HG02623 (cell line): Measurements from ENCODE around the gene CYFIP2.

Experiments
- ATAC-seq: cut with Tn5 transposase; IDR thresholded peaks from one replicate; pipeline ENCODE4 v1.9.1; 2021; ENCODE audit warnings: moderate library complexity; ENCODE audit not compliant: unreplicated experiment

Gene CYFIP2

DNA sequence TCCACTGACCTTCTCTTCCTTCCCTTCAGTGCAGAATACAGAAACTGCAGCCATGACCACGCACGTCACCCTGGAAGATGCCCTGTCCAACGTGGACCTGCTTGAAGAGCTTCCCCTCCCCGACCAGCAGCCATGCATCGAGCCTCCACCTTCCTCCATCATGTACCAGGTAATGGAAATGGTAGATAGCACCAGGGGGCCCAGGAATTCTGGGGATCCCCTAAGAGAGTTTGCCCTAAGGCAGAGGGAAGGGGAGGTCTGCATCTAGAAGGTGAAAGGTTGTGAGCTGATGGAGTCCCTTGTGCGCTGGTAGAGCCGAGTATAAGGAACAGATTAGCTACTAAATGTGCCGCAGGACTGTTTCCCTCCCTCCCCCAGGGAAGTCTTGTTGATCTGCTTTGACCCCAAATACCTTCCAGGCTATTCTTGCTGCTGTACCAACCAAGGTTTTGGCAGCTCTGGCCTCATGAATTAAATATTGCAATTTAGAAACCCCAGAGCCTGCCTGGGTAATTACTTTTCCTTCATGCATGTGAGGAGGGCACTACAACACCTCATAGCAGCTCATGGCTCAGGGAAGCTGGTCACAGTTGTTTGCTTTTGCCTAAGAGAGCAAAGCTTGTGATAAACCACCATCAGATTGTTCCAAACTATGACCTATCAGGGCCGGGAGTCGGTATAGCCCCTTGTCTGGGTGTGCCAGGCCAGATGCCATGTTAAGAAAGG, 19.6 kb downstream of the CYFIP2 start:
- ATAC-seq: no peak

- ATAC-seq: no peak
Measured at GRCh38 chr5:157286761-157287211, 20.9 kb downstream of the CYFIP2 start.

DNA sequence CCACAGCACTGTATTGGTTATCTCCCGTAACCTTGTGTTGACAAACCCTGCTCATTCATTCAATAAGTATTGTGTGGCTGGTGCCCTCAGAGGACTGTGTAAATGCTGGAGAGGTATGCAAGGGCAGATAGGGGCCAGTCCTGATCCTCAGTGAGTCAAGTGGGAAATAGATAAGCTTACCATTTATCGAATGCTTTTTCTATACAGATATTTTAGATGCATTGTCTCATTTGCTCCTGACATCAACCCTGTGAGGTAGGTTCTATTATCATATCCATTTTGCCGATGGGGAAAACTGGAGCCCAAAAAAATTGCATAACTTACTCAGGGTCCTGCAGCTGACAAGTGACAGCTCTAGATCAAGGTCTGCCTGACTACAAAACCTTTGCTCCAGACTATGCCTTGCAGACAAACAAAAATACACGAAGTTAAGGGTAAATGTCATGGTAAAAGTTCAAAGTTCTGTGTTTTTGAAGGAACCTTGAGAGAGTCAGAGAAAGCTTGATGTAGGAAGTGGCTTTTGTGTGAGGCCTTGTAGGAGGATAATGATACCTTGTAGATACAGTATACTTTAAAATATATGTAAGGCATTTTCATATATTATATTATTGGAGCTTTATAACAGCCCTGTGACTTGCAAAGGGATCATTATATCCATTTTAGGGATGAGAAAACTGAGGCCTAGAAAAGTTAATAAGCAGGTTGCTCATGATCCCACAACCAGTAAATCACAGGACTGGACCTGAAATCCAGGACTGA, 22.7 kb downstream of the CYFIP2 start:
- no peak for ATAC-seq

DNA sequence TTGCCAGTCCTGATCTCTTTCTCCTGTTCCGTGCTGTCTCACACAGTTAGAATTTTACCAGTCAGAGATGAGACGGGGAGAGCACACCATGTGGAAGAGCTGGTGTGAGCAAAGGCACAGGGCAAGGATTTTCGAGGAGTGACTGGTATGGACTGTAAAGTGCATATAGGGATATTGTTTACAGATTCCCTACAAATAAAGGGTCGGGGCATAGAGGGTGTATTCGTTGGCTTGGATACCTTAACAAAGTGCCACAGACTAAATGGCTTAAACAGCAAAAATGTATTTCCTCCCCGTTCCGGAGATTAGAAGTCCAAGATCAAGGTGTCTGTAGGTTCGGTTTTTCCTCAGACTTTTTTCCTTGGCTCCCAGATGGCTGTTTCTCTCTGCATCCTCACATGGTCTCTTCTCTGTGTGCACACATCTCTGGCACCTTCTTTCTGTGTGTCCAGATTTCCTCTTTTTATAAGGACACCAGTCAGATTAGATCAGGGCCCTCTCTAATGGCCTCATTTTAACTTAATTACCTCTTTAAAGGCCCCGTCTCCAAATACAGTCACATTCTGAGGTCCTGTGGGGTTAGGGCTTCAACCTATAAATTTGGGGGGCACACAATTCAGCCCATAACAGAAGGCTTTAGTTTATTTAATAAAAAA, 23.4 kb downstream of the CYFIP2 start:
- no peak for ATAC-seq

DNA sequence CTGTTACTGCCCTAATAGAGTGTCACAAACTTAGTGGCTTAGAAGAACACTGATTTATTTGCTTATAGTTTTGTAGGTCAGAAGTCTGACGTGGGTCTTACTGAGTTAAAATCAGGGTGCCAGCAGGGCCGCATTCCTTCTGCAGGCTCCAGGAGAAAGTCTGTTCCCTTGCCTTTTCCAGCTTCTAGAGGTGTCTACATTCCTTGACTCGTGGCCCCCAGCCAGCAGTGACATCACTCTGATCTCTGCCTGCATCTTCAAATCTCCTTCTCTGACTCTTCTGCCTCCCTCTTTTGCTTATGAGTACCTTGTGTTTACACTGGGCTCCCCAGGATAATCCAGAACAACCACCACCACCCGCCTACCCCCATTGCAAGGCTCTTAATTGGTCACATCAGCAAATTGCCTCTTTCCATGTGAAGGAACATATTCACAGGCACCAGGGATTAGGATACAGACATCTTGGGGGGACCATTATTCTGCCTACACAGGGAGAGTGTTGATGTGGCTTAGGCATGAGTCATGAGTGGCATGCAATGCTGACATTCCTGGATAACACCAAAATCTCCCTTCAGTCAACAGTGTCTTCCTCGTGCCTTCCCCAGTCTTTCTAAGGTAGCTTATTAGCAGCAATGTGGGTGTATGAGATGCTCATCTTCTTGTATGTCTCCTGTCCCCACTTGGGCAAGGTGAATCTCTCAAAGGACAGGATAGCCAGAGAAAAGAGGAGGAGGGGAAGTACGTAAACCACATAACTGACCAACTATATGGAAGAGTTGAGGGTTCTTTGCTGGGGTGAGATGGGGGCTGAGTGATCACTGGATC, 24.4 kb downstream of the CYFIP2 start:
- ATAC-seq: no peak

DNA sequence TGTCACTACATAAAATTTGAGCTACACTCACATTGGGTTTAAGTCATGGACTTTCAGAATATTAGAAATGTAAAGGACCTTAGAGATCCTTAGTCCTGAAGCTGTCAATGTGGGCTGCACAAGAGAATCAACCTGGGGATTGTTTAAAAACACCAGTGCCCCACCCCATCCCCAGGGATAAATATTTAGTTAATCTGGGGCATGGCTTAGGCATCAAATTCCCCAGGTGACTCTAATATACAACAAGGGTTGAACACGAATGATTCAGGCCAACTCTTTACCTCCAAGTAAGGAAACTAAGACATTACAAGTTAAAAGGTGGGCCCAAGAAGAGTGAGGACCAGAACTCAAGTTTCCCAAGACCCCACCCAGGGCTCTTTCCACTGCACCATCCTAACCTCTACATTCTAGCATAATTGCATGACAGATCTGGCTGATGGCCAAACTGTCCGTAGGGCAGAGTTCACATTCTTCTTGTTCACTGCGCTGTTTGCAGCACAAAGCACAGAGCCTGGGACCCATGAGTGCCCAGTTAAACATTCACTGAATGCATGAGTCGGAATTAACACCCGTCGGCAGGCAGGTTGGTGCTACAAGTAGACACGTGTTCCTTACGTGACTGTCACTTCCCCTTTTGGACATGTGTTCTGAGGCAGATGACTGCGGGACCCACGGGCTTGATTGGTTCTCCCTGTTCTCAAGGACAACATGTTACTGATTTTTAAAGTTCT, 25.2 kb downstream of the CYFIP2 start:
- peak; percentile 84 for ATAC-seq

DNA sequence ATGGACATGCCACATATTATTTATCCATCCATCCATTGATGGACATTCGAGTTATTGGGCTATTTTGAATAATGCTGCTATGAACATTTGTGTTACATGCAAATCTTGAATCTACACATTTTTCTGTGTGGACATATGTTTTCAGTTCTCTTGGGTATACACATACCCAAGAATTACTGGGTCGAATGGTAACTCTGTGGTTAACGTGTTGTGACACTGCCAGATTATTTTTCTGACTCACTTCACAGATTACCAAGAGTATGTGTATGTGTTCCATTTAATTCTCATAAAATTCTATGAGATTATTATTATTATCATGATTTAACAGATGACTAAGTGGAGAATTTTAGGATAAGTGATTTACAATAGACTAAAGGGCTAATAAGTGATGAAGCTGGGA, 26.7 kb downstream of the CYFIP2 start:
- no peak for ATAC-seq

- ATAC-seq: no peak
Measured at GRCh38 chr5:157294407-157295091, 28.6 kb downstream of the CYFIP2 start.

DNA sequence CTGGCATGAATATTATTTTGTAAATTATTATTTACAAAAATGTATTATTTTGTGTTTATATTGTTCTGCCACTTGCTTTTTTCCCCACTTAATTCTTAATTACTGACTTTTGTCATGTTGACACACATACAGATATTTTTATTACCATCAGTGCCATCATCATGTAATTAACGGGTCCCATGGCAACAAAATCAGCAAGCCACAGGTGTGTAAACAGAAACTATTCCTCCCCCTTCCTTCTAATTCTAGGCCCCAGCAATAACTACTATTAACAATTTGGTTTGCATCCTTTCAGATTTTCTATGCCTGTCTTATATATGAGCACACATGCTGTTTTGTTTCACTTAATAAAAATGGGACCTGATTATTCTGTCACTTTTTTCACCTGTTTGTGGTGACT, 29.3 kb downstream of the CYFIP2 start:
- no peak for ATAC-seq

GRCh38 chr5:157300564-157300963, 34.6 kb downstream of the CYFIP2 start:
- no peak for ATAC-seq

DNA sequence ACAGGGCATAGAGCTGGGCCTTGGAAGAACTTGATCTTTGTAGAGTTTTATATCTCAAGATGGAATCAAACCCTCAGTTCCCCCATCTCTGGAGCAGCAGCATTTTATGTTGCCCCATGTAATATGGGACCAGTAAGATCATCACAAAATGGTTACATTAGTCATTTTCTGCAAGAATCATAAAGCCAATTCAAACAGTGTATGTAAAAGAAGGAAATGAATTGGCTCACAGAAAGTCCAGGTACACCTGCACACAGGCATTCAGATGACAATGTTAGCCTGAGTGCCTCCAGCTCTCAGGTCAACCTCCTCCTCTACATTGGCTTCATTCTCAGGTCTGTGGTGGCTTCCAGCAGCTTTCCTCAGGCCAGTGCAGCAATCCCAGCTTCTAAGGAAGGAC, 35.1 kb downstream of the CYFIP2 start:
- no peak for ATAC-seq

DNA sequence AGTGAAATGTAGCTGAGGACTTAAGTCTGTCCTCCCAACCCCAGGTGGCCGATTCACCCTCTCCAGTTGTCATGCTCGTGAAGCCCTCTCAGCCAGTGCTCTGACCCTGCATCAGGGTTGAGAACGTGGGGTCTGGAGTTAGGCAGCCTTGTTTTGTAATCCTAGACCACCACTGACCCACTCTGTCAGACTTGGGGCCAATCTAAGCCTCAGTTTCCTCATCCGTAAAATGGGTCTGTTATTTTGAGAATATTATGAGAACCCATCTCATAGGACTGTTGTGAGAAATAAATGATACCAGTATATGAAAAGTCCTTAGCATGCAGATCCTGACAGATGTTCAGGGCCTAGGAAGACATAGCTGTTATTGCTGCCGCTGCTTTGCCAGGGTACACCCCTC, 37.1 kb downstream of the CYFIP2 start:
- ATAC-seq: no peak

GRCh38 chr5:157303667-157304327, 37.9 kb downstream of the CYFIP2 start:
- ATAC-seq: no peak

- ATAC-seq: no peak
Measured at GRCh38 chr5:157306081-157306480, 40.2 kb downstream of the CYFIP2 start.

GRCh38 chr5:157306692-157307471, 41.0 kb downstream of the CYFIP2 start:
- no peak for ATAC-seq

DNA sequence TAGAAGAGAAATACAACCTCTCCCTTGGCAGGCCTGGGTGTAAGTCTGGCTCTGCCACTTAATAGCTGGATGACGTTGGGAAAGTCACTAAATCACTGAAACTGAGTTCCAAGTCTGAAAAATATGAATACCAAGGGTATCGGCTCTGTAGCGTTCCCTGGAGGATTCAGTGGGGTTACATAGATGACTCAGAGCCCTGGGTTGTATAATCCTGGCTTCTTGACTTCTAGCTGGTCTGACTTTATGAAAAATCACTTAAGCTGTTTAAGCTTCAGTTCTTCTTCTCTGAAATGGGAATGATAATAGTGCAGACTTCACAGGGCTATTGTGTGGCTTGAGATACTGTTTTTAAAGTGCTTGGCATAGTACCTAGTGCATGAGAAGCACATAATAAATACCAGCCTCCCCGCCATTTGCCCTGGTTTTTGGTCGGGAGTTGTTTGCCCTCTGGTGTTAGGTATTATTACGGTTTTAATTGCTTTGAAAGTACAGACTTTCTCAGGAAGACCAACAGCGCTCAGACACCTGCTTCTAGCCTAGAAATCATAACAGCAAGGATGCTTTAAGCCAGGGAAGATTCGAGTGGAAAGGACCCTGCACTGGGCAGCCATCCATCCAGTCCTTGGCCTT, 43.0 kb downstream of the CYFIP2 start:
- ATAC-seq: no peak

- no peak for ATAC-seq
Measured at GRCh38 chr5:157309796-157310195, 43.9 kb downstream of the CYFIP2 start.

DNA sequence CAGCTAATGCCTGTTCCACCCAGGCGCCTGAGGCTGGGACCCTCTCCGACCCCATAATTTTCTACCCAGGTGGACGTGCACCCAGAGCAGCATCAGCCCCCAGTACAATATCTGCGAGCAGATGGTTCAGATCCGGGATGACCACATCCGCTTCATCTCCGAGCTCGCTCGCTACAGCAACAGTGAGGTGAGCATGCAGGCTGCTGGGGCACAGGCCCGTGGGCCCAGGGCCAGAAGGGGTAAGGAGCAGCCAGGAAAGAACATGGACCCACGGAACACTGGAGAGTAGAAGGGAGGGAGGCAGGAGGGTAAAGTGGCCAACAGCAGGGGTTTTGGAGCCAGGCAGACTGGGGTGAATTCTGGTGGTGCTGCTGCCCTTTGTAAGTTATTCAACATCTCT, 45.7 kb downstream of the CYFIP2 start:
- ATAC-seq: no peak
